Measurements from ENCODE around the gene CEP44. TPM values are rescaled to one million over a fixed set of nuclear protein-coding genes. Genes with fewer than 3 reads are reported as not detected.

CEP44 gene
- polyA plus RNA-seq, 5 donors: 17.6 to 35.8 (median 31.5) TPM

Other genes with a start within 250 kb of the CEP44 start
- 10 to 100 TPM; 22.7 to 31.3 (median 30.2) TPM for gene FBXO8, start 244 bp upstream of the CEP44 start, polyA plus RNA-seq (ENCODE audit: insufficient read depth in 1 of 5, insufficient read length in 5 of 5, low replicate concordance in 1 of 5)
- 100 to 1,000 TPM; 105 to 180 (median 134) TPM for gene HPGD, start 238.6 kb downstream of the CEP44 start, polyA plus RNA-seq (ENCODE audit: insufficient read depth in 1 of 5, insufficient read length in 5 of 5, low replicate concordance in 1 of 5)

Measured in right lung (tissue), 5 donors.